OCI-LY3 (cell line): ENCODE measurements around the gene PRX.

Experiments used
- EZH2phosphoT487 ChIP-seq: fragments of 200-600 bp; shearing (Covaris generic); IDR thresholded peaks from 2 replicates; pipeline ENCODE4 v1.6.1; 2018; ENCODE audit warnings: antibody characterized with exemption, mixed run types, low read depth
- TF ChIP-seq, protein P1 (sequence below): fragments of 200-600, 300-600 bp; sonication (generic); IDR thresholded peaks from 2 replicates; pipeline ENCODE4 v1.5.1; 2014; ENCODE audit warnings: antibody characterized with exemption, low read length, low read depth

DNA sequence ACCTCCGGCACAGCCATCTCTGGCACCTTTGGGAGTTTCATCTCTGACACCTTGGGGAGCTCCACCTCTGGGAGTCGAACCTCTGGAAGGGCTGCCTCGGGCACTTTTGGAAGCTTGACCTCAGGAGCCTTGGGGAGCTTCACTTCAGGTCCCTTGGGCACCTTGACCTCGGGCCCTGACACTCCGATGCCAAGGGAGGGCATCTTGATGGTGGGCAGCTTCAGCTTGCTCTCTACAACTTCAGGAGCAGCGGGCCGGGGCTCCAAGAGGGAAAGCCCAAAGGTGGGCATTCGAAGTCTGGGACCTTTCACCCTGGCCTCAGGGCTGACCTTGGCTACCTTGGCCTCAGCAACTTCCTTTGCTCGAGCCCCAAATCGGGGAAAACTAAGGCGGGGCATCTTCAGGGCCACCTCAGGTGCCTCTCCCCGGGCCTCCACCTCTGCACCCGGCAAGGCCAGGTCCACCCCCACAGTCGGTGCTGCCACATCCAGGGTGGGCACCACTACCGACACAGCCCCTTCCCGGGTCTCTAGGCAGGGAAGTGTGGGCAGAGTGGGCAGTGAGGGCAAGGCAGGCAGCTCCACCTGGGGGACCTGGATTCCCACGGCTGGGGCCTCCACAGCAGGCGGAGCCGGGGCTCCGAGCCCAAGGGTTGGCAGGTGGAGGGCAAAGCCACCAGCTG is 16.2 kb downstream of the PRX start:
- TF ChIP-seq, protein P1, sequence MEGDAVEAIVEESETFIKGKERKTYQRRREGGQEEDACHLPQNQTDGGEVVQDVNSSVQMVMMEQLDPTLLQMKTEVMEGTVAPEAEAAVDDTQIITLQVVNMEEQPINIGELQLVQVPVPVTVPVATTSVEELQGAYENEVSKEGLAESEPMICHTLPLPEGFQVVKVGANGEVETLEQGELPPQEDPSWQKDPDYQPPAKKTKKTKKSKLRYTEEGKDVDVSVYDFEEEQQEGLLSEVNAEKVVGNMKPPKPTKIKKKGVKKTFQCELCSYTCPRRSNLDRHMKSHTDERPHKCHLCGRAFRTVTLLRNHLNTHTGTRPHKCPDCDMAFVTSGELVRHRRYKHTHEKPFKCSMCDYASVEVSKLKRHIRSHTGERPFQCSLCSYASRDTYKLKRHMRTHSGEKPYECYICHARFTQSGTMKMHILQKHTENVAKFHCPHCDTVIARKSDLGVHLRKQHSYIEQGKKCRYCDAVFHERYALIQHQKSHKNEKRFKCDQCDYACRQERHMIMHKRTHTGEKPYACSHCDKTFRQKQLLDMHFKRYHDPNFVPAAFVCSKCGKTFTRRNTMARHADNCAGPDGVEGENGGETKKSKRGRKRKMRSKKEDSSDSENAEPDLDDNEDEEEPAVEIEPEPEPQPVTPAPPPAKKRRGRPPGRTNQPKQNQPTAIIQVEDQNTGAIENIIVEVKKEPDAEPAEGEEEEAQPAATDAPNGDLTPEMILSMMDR: no peak
- TF ChIP-seq EZH2phosphoT487: no peak
